Subcutaneous adipose tissue (tissue), 4 donors: ENCODE data around the gene ACTRT3. TPM values are rescaled to one million over a fixed set of nuclear protein-coding genes. Genes with fewer than 3 reads are reported as not detected.

ENCODE experiments used
- CTCF ChIP-seq: fragments of 450-650 bp; IDR thresholded peaks from one replicate; pipeline ENCODE4 v1.5.1; 2016; ENCODE audit warnings: low read depth, mild to moderate bottlenecking, control low read depth, antibody characterized with exemption, moderate library complexity
- small RNA-seq: library from RNA; depleted of rRNA; stranded (forward); fragments of <200 nt; gene quantifications from one replicate; pipeline ENCODE3, GENCODE V24; 2016
- total RNA-seq, 4 donors: library from RNA; depleted of rRNA; stranded (reverse); fragments of >200 nt; gene quantifications; one replicate each; pipeline ENCODE4 v1.1.0, GENCODE V29; 2016

ACTRT3 gene
- total RNA-seq, 4 donors from 2014 or later, result 3.8 to 7.2 (median 4.9) TPM

GRCh38 chr3:169722724-169723123 lies 46.6 kb downstream of the ACTRT3 start:
- TF ChIP-seq CTCF, result no peak

Small RNAs within 50 kb of the gene (small RNA-seq; reads per million reads assigned to genes)
- gene RNU6-637P, result not detected

Other genes with a start within 250 kb of the ACTRT3 start
- gene MECOM, start 105.8 kb downstream of the ACTRT3 start, total RNA-seq, result 10 to 100 TPM in 3 of 4 donors, 1 to 10 TPM in 1; 6.8 to 49.9 (median 31.0) TPM
- 100 to 1,000 TPM in 3 of 4 donors, 10 to 100 TPM in 1; 21.2 to 271 (median 165) TPM for gene TERC, start 4.5 kb downstream of the ACTRT3 start, total RNA-seq
- gene MYNN, start 3.8 kb upstream of the ACTRT3 start, total RNA-seq, result 10 to 100 TPM; 14.1 to 24.3 (median 17.1) TPM
- gene LRRIQ4, start 43.3 kb upstream of the ACTRT3 start, total RNA-seq, result under 1 TPM in 2 of 4 donors, not detected in 2; 0.22 to 0.38 TPM
- gene LRRC34, start 43.3 kb upstream of the ACTRT3 start, total RNA-seq, result 10 to 100 TPM in 1 of 4 donors, 1 to 10 TPM in 3; 4.2 to 13.2 (median 7.7) TPM
- under 1 TPM in 1 of 4 donors, not detected in 3; 0.44 TPM for gene LRRC31, start 100.4 kb upstream of the ACTRT3 start, total RNA-seq
- gene SAMD7, start 142.0 kb upstream of the ACTRT3 start, total RNA-seq, result not detected
- gene SEC62, start 197.2 kb upstream of the ACTRT3 start, total RNA-seq, result 100 to 1,000 TPM in 1 of 4 donors, 10 to 100 TPM in 3; 57.8 to 104 (median 86.1) TPM